DMS79 treated with DMSO at 0.1 percent for 48 hours (cell line): ENCODE data around the gene CNTNAP2.

Experiments
- DNase-seq: peaks from one replicate; lab custom pipeline; 2025; lab: John Stamatoyannopoulos, UW

CNTNAP2 gene

GRCh38 chr7:146690987-146691386, 574.4 kb downstream of the CNTNAP2 start:
- no peak for DNase-seq

- DNase-seq: no peak
Observed at GRCh38 chr7:146698995-146699610, 582.5 kb downstream of the CNTNAP2 start.

- DNase-seq: no peak
Observed at GRCh38 chr7:146700015-146700560, 583.5 kb downstream of the CNTNAP2 start.

- no peak for DNase-seq
Observed at GRCh38 chr7:146701166-146701565, 584.6 kb downstream of the CNTNAP2 start.

GRCh38 chr7:146702898-146703297, 586.3 kb downstream of the CNTNAP2 start:
- no peak for DNase-seq

- no peak for DNase-seq
Observed at GRCh38 chr7:146709451-146710027, 592.9 kb downstream of the CNTNAP2 start.

- DNase-seq: no peak
Observed at GRCh38 chr7:146713205-146713604, 596.6 kb downstream of the CNTNAP2 start.

- no peak for DNase-seq
Observed at GRCh38 chr7:146713934-146714333, 597.3 kb downstream of the CNTNAP2 start.

- no peak for DNase-seq
Observed at GRCh38 chr7:146720195-146720594, 603.6 kb downstream of the CNTNAP2 start.

- no peak for DNase-seq
Observed at GRCh38 chr7:146722986-146723385, 606.4 kb downstream of the CNTNAP2 start.

GRCh38 chr7:146725520-146725919, 608.9 kb downstream of the CNTNAP2 start:
- DNase-seq: no peak

GRCh38 chr7:146728141-146728540, 611.5 kb downstream of the CNTNAP2 start:
- DNase-seq: no peak

GRCh38 chr7:146728611-146729010, 612.0 kb downstream of the CNTNAP2 start:
- DNase-seq: no peak

- DNase-seq: no peak
Observed at GRCh38 chr7:146731185-146731584, 614.6 kb downstream of the CNTNAP2 start.

- no peak for DNase-seq
Observed at GRCh38 chr7:146735992-146736391, 619.4 kb downstream of the CNTNAP2 start.

- no peak for DNase-seq
Observed at GRCh38 chr7:146736446-146737190, 620.0 kb downstream of the CNTNAP2 start.

GRCh38 chr7:146740039-146740438, 623.4 kb downstream of the CNTNAP2 start:
- no peak for DNase-seq

GRCh38 chr7:146741911-146742310, 625.3 kb downstream of the CNTNAP2 start:
- DNase-seq: no peak

GRCh38 chr7:146754385-146754784, 637.8 kb downstream of the CNTNAP2 start:
- no peak for DNase-seq

- no peak for DNase-seq
Observed at GRCh38 chr7:146755585-146755984, 639.0 kb downstream of the CNTNAP2 start.

GRCh38 chr7:146764458-146764857, 647.9 kb downstream of the CNTNAP2 start:
- DNase-seq: no peak

GRCh38 chr7:146768957-146769356, 652.4 kb downstream of the CNTNAP2 start:
- no peak for DNase-seq

- no peak for DNase-seq
Observed at GRCh38 chr7:146772601-146773000, 656.0 kb downstream of the CNTNAP2 start.
